Heart right ventricle (tissue), 16 donors: ENCODE data around the gene RBMS3. TPM values are rescaled to one million over a fixed set of nuclear protein-coding genes. Genes with fewer than 3 reads are reported as not detected.

Experiments used
- ATAC-seq, 8 donors: fragments of 200-7000 bp; cut with Tn5 transposase; one replicate each; pipeline ENCODE4 v1.9.1; 2020; ENCODE audit warnings: mild to moderate bottlenecking in 8 of 8, moderate library complexity in 8 of 8, moderate number of reproducible peaks in 1 of 8
- DNase-seq, 2 donors: peaks; one replicate each; pipeline ENCODE4 v3.0.0-alpha.2; 2020
- H3K27ac ChIP-seq, 10 donors: fragments of 200-600 bp; sonication (generic) in 2 of 10; one replicate each; pipeline versions ENCODE4 v1.5.0 to v1.8.0; 2020 to 2022; ENCODE audit warnings: mild to moderate bottlenecking in 3 of 10
- H3K27me3 ChIP-seq, 7 donors: fragments of 200-600 bp; one replicate each; pipeline ENCODE4 v1.8.0; 2021 to 2022; ENCODE audit warnings: mild to moderate bottlenecking in 2 of 7
- H3K36me3 ChIP-seq, 9 donors: fragments of 200-600 bp; sonication (generic) in 1 of 9; one replicate each; pipeline versions ENCODE4 v1.5.0 to v1.8.0; 2020 to 2022; ENCODE audit warnings: mild to moderate bottlenecking in 2 of 9
- H3K4me1 ChIP-seq, 9 donors: fragments of 200-600 bp; sonication (generic) in 1 of 9; one replicate each; pipeline versions ENCODE4 v1.5.0 to v1.8.0; 2020 to 2022; ENCODE audit warnings: mild to moderate bottlenecking in 4 of 9
- H3K4me3 ChIP-seq, 10 donors: fragments of 200-600 bp; sonication (generic) in 2 of 10; one replicate each; pipeline versions ENCODE4 v1.5.0 to v1.8.0; 2020 to 2022; ENCODE audit warnings: mild to moderate bottlenecking in 7 of 10, moderate library complexity in 2 of 10
- H3K9me3 ChIP-seq, 11 donors: fragments of 200-600 bp in 10 of 11; sonication (generic) in 2 of 11; one replicate each; pipeline versions ENCODE4 v1.5.0 to v1.8.0; 2013 to 2022; ENCODE audit warnings: mild to moderate bottlenecking in 2 of 11, control low read depth in 1 of 11, moderate library complexity in 1 of 11
- WGBS, 2 donors: extraction: QIAGEN DNeasy Blood & Tissue Kit; methylation state at CpG; one replicate each; pipeline ENCODE4 v1.1.7; 2013; ENCODE audit warnings: inconsistent platforms in 1 of 2; 5-methylcytosine and 5-hydroxymethylcytosine counted together
- intact Hi-C, 10 donors: fragments of 100-400 bp; cut with DNase I; formaldehyde crosslinking; loops; one replicate each; pipeline versions ENCODE4 v1.11.1 to v1.14.2; 2022
- polyA plus RNA-seq, 2 donors: library from polyadenylated mRNA; stranded (reverse); fragments of 200-250 nt; gene quantifications; one replicate each; pipeline ENCODE4 v1.2.3, GENCODE V29; 2013
- total RNA-seq, 10 donors: library from RNA; stranded (reverse); fragmentation: NEBNext Ultra II Directional in 3 of 10; extraction: Animal tissue kit (Norgen Biotek cat#: 25700) in 3 of 10; gene quantifications; one replicate each; pipeline versions ENCODE4 v1.2.1 to v1.2.4, GENCODE V29; 2021 to 2023
- TF ChIP-seq, protein P1 (sequence below), 9 donors: fragments of 200-600 bp; sonication (generic) in 2 of 9; IDR thresholded peaks; one replicate each; pipeline versions ENCODE4 v1.5.0 to v1.8.0; 2021 to 2022; ENCODE audit warnings: antibody characterized with exemption in 9 of 9, mild to moderate bottlenecking in 5 of 9, moderate library complexity in 1 of 9
- donor health status: Arrhythmogenic right ventricular cardiomyopathy.
- donor health status: ischemic (EF 13 %, LVEDD 7.1; RV severe dilation, severe dysfunction).
- donor health status: healthy with polysubstance abuse.
- donor health status: DM: no; HTN: yes; CAD: no.
- donor health status: DM: no; HTN: no; CAD: no.
- donor health status: ischemic (EF 25% LVEDD 6.9; RV normal size, moderate dysfunction).
- donor health status: ischemic (EF 25% LVEDD 5.7; RV mildly dilated, moderate dysfunction).
- donor health status: healthy.
- donor health status: DM: yes; HTN: yes; CAD: no.
- donor health status: Ischemic cardiomyopathy.
- donor health status: ischemic (EF 35%, LVEDD 5.7; RV mildly dilated, moderate dysfunction).
- donor health status: nonischemic (EF 11% LVEDD 7.7; RV severe dilation, severe dysfunction).
- donor health status: DM: yes; HTN: yes; CAD: no.
- donor health status: PGD.
- donor health status: ischemic (EF 29% LVEDD 5.4; RV normal size, mild dysfunction).
- donor health status: nonischemic (EF 23%, LVEDD 6.1; RV moderate dilation, normal function).

The RBMS3 gene
- total and polyA plus RNA-seq, 12 donors = 3.2 to 41.1 (median 26.4) TPM

DNA sequence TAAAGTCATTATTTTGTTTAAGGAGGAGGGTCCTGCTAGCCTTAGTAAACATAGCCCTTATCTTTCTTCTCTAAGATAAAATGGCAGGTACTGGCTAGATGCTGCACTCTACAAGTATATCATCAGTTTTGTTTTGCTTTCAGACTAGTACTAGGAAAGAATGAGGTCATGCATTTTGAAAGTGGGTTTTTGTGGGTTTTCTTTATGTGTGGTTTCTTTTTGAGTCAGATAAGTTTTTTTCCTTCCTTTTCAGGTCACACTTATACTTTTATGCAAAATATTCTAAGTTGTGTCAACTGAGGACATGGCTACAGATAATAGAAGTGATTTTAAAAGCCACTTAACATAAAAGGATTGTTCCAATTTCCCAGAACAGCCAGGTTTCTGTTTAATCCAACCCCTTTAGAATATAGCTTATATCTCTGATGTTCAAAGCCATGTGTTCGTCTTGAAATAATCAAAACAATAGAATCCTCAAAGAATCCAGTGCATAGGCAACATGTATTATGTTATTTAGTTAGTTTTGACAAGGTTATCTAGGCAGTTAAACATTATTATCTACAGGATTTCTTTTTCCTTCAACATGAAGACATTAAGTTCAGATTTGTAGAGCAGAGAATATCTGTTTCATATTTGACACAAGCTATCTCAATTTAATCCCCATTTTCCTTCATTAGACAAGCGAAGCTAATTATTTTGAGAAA is 406.2 kb downstream of the RBMS3 start:
- Histone ChIP-seq H3K27ac (peak overlapping the region in 6 of 10 donors; percentile 3 to 59 (median 24)), H3K27me3 (no peaks in the 10 kb centered on the region), H3K36me3 (no peaks in the 10 kb centered on the region), H3K4me3 (no peak overlapping the region), H3K9me3 (no peaks in the 10 kb centered on the region), H3K4me1 (peaks cover 8 to 41% (median 32%) of the 10 kb centered on the region in 9 donors)
- TF ChIP-seq, protein P1, sequence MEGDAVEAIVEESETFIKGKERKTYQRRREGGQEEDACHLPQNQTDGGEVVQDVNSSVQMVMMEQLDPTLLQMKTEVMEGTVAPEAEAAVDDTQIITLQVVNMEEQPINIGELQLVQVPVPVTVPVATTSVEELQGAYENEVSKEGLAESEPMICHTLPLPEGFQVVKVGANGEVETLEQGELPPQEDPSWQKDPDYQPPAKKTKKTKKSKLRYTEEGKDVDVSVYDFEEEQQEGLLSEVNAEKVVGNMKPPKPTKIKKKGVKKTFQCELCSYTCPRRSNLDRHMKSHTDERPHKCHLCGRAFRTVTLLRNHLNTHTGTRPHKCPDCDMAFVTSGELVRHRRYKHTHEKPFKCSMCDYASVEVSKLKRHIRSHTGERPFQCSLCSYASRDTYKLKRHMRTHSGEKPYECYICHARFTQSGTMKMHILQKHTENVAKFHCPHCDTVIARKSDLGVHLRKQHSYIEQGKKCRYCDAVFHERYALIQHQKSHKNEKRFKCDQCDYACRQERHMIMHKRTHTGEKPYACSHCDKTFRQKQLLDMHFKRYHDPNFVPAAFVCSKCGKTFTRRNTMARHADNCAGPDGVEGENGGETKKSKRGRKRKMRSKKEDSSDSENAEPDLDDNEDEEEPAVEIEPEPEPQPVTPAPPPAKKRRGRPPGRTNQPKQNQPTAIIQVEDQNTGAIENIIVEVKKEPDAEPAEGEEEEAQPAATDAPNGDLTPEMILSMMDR (IDR thresholded peaks at IDR 0.05) = no peak
- no peak for ATAC-seq
- intact Hi-C loops = loop anchor here in 1 of 10 donors (10.0 kb wide), 1 partner anchor 402 kb away; the partner anchor contains the start of gene RBMS3
- 75 to 76% methylated on average over 2 of the region's 2 CpGs for WGBS, 2 donors
- no peak for DNase-seq

DNA sequence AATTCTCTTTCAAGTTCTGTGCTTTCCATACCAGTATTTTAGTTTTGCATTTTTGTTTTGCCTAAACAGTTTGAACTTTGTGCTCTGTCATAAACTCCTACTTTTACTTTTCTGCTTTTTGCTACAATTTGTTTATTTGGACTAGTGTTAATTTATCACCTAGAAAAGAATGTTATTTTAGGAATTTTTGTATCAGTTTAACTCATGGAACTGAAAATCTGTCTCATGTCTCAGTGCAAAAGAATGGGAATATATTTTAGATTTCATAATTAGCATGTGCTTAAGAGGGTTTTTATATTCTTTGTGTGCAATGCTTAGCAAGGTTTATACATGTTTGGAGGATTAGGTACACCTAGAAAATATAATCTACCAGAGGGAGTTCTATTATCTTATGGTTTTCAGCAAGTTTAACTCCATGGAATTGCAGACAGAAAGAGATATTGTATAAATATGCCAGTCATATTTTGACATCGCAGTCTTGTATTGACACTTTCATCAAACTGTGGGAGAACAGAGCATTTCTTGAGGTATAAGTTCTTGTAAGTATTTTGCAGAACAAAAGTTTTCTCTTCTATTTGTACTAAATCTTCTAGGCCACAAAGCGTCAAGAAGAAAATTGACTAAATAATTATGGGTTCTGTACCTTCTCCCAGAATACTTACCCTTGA is 409.9 kb downstream of the RBMS3 start:
- peaks cover 1 to 42% (median 37%) of the 10 kb centered on the region in 9 donors for H3K4me1 ChIP-seq
- ATAC-seq = no peak
- H3K4me3 ChIP-seq = no peak overlapping the region
- H3K27me3 ChIP-seq = no peaks in the 10 kb centered on the region
- intact Hi-C loops = loop anchor here in 3 of 10 donors (5.0 to 10.0 kb wide), 3 partner anchors 64 to 156 kb away; no protein-coding TSS in a partner anchor
- H3K36me3 ChIP-seq = no peaks in the 10 kb centered on the region
- H3K27ac ChIP-seq = no peak overlapping the region
- TF ChIP-seq, protein P1 (IDR thresholded peaks at IDR 0.05) = no peak
- 91 to 94% methylated on average over 2 of the region's 2 CpGs for WGBS, 2 donors
- H3K9me3 ChIP-seq = no peaks in the 10 kb centered on the region
- DNase-seq = no peak

GRCh38 chr3:29693863-29694262 is 413.0 kb downstream of the RBMS3 start:
- intact Hi-C loops = loop anchor here in 3 of 10 donors (5.0 to 10.0 kb wide), 3 partner anchors 61 to 159 kb away; no protein-coding TSS in a partner anchor
- Histone ChIP-seq H3K27ac (peak overlapping the region in 7 of 10 donors; percentile 53 to 89 (median 74)), H3K4me1 (peaks cover 3 to 47% (median 42%) of the 10 kb centered on the region in 9 donors), H3K9me3 (no peaks in the 10 kb centered on the region), H3K36me3 (no peaks in the 10 kb centered on the region), H3K27me3 (no peaks in the 10 kb centered on the region), H3K4me3 (no peak overlapping the region)
- whole genome bisulfite sequencing, 2 donors = 54 to 59% methylated on average over 1 of the region's 1 CpG
- TF ChIP-seq, protein P1 (IDR thresholded peaks at IDR 0.05) = no peak
- ATAC-seq (peak in 3 of 8 donors; percentile 47 to 53 (median 51)), DNase-seq (no peak)

- no peaks in the 10 kb centered on the region for H3K27me3 ChIP-seq
- TF ChIP-seq, protein P1 (IDR thresholded peaks at IDR 0.05) = no peak
- intact Hi-C loops = loop anchor here in 3 of 10 donors (5.0 to 10.0 kb wide), 3 partner anchors 60 to 160 kb away; no protein-coding TSS in a partner anchor
- ATAC-seq (peak in 1 of 8 donors; percentile 8), DNase-seq (no peak)
- no peak overlapping the region for H3K4me3 ChIP-seq
- H3K27ac ChIP-seq = peak overlapping the region in 8 of 10 donors; percentile 41 to 89 (median 73)
- no peaks in the 10 kb centered on the region for H3K36me3 ChIP-seq
- 51 to 71% methylated on average over 2 of the region's 2 CpGs for WGBS, 2 donors
- peaks cover 3 to 47% (median 42%) of the 10 kb centered on the region in 9 donors for H3K4me1 ChIP-seq
- H3K9me3 ChIP-seq = no peaks in the 10 kb centered on the region
These were observed 413.5 kb downstream of the RBMS3 start for GRCh38 chr3:29694331-29694730.
